Measurements from ENCODE around the gene TEX35.

TEX35 gene

DNA sequence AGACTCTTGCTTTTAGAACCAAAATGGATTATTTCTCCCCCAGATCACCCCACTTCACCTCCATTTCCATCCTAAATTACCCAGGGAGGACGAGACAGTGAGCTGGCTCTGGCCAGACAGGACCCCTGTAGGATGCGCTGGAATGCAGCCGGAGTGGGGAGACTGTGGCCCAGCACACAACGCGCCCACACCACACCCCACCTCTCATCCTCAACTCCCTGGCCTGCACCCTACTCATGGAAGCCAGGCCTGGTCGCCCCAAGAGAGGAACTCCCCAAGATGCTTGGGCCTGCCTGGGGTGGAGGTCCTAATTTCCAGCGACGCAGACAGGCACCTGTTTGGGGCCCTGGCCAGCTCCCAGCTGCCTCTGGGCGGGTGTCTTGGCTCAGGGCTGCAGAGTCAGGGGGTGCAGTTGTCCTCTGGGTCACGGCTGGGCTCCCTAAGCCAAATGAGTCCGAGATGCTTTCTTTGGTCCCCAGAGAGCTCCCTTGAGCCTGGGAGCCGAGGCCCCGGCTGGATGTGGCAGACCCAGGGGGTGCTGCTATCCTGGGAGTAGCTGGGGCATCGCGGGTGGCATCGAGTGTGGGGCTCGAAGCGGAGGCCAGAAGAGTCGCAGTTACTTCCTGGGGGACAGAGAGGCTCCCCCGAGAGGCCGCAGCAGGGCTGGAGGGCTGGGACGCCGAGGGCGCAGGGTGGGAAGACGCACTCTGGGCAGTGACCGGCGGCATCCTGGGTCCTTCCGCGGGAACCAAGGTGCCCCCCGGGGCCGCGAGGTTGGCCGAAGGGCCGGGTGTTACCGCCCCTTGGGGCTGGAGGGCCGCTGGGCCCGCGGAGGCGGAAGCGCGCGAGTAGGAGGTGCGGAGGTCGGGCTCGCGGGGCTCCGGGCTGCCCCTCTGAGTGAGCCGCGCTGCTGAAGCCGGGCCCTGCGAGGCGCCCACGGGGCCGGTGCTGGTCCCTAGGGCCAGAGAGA is 26.5 kb upstream of the TEX35 start:
- peaks cover 10 to 12% of the 10 kb centered on the region in 2 experiments for H3K36me3 ChIP-seq (ENCODE audit: control insufficient read depth in 1 of 2, insufficient read depth in 2 of 2, low read depth in 1 of 2, low read length in 2 of 2)
- H2BK15ac ChIP-seq (ENCODE audit: low read depth, poor library complexity, severe bottlenecking) = no peak overlapping the region
- no peak overlapping the region for H3K4me2 ChIP-seq (ENCODE audit: low read length, poor library complexity, severe bottlenecking)
- no peak overlapping the region for H2AK5ac ChIP-seq (ENCODE audit: low read length, severe bottlenecking)
- H2AFZ ChIP-seq (ENCODE audit: low read depth, low read length) = no peak overlapping the region
- no peak for DNase-seq
- no peak overlapping the region for H4K91ac ChIP-seq (ENCODE audit: low read length)
- H3K27ac ChIP-seq (ENCODE audit: low read length, poor library complexity, severe bottlenecking) = no peak overlapping the region
- H3K9ac ChIP-seq (ENCODE audit: low read length) = peak overlapping the region; percentile 60
- H3K9me3 ChIP-seq (ENCODE audit: control insufficient read depth, low read length) = no peaks in the 10 kb centered on the region
- H3K18ac ChIP-seq (ENCODE audit: low read depth in 1 of 2, low read length in 2 of 2) = no peak overlapping the region
- peaks cover 4% of the 10 kb centered on the region for H3K4me1 ChIP-seq (ENCODE audit: control insufficient read depth, insufficient read depth, low read depth, low read length)
- H3K4me3 ChIP-seq (ENCODE audit: insufficient read depth in 1 of 2, low read depth in 1 of 2, low read length in 2 of 2) = peak overlapping the region in 1 of 2 experiments; percentile 58
- H2BK5ac ChIP-seq (ENCODE audit: low read depth, low read length, poor library complexity, severe bottlenecking) = no peak overlapping the region
- no peak overlapping the region for H2BK120ac ChIP-seq (ENCODE audit: low read depth, low read length)
- H2BK12ac ChIP-seq (ENCODE audit: low read length in 2 of 2) = no peak overlapping the region
- no peak overlapping the region for H3K23ac ChIP-seq (ENCODE audit: low read length in 2 of 2)
- peak overlapping the region in 1 of 2 experiments; percentile 86 for H3K14ac ChIP-seq (ENCODE audit: low read length in 2 of 2)
- H3K27me3 ChIP-seq (ENCODE audit: control insufficient read depth in 1 of 2, insufficient read depth in 1 of 2, low read length in 2 of 2) = peaks cover 0 to 14% of the 10 kb centered on the region in 2 experiments
- 93% methylated on average over 54 of the region's 54 CpGs for WGBS
- H4K8ac ChIP-seq (ENCODE audit: low read length) = no peak overlapping the region
- H3K4ac ChIP-seq (ENCODE audit: low read depth in 1 of 2, low read length in 2 of 2) = no peak overlapping the region
- no peaks in the 10 kb centered on the region for H3K79me1 ChIP-seq (replicated peaks; ENCODE audit: low read length, poor library complexity, severe bottlenecking)

DNA sequence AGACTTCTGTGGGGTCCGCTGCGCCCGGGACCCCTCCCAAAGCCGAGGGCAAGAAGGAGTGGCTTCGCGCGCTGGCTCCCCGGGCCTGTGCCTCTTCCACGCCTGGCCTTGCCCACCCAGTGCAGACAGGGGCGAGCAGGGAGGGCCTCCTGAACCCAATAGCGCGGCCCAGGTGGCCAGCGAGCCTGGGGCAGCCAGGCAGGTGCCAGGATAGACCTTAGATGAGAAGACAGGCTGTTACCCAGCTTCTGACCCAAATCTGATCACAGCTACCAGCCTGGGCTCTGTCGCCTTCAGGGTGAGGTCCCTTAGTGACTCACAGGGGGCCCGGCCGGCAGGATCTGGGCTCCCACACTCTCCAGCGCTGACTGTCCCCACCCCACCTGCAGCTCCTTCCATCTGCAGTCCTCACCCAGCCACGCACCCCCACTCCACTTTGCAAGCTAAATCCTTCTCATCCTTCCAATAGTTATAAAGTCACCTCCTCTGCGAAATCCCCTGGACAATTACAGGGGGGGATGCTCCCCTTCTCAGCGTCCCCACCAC is 25.8 kb upstream of the TEX35 start:
- Histone ChIP-seq H3K36me3 (ENCODE audit: control insufficient read depth in 1 of 2, insufficient read depth in 2 of 2, low read depth in 1 of 2, low read length in 2 of 2) (peaks cover 7 to 10% of the 10 kb centered on the region in 2 experiments), H3K4me3 (ENCODE audit: insufficient read depth in 1 of 2, low read depth in 1 of 2, low read length in 2 of 2) (peak overlapping the region in 1 of 2 experiments; percentile 58), H3K4ac (ENCODE audit: low read depth in 1 of 2, low read length in 2 of 2) (no peak overlapping the region), H3K18ac (ENCODE audit: low read depth in 1 of 2, low read length in 2 of 2) (no peak overlapping the region), H2AFZ (ENCODE audit: low read depth, low read length) (no peak overlapping the region), H2AK5ac (ENCODE audit: low read length, severe bottlenecking) (no peak overlapping the region), H3K27ac (ENCODE audit: low read length, poor library complexity, severe bottlenecking) (no peak overlapping the region), H4K91ac (ENCODE audit: low read length) (no peak overlapping the region), H4K8ac (ENCODE audit: low read length) (no peak overlapping the region), H3K14ac (ENCODE audit: low read length in 2 of 2) (no peak overlapping the region), H2BK15ac (ENCODE audit: low read depth, poor library complexity, severe bottlenecking) (no peak overlapping the region), H3K27me3 (ENCODE audit: control insufficient read depth in 1 of 2, insufficient read depth in 1 of 2, low read length in 2 of 2) (peaks cover 0 to 14% of the 10 kb centered on the region in 2 experiments), H3K4me2 (ENCODE audit: low read length, poor library complexity, severe bottlenecking) (no peak overlapping the region), H2BK120ac (ENCODE audit: low read depth, low read length) (no peak overlapping the region), H3K9me3 (ENCODE audit: control insufficient read depth, low read length) (no peaks in the 10 kb centered on the region), H2BK5ac (ENCODE audit: low read depth, low read length, poor library complexity, severe bottlenecking) (no peak overlapping the region), H3K9ac (ENCODE audit: low read length) (peak overlapping the region; percentile 60), H2BK12ac (ENCODE audit: low read length in 2 of 2) (no peak overlapping the region), H3K79me1 (replicated peaks; ENCODE audit: low read length, poor library complexity, severe bottlenecking) (no peaks in the 10 kb centered on the region), H3K23ac (ENCODE audit: low read length in 2 of 2) (peak overlapping the region in 1 of 2 experiments; percentile 19), H3K4me1 (ENCODE audit: control insufficient read depth, insufficient read depth, low read depth, low read length) (peaks cover 4% of the 10 kb centered on the region)
- no peak for DNase-seq
- 93% methylated on average over 20 of the region's 20 CpGs for WGBS

DNA sequence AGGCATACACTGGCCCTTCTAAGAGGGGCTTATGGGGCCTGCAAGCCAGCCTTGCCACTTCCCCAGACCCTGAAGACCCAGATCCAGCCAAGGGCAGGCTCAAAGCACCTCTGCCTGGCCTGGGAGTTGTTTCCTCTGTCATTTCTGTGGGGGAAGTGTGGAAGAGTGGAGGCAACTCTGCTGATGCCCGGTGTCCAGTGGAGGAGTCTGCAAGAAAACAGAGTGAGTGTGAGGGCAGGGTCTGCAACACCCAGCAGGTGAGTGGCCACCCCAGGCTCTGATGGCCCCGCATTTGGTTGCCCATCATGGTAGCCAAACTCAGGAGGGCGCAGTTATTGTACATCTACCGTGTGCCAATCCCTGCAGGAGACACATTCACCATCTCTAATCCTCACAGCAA is 24.5 kb upstream of the TEX35 start:
- Histone ChIP-seq H3K4me1 (ENCODE audit: control insufficient read depth, insufficient read depth, low read depth, low read length) (peaks cover 4% of the 10 kb centered on the region), H3K36me3 (ENCODE audit: control insufficient read depth in 1 of 2, insufficient read depth in 2 of 2, low read depth in 1 of 2, low read length in 2 of 2) (peaks cover 0 to 6% of the 10 kb centered on the region in 2 experiments), H3K14ac (ENCODE audit: low read length in 2 of 2) (peak overlapping the region in 1 of 2 experiments; percentile 64), H3K9me3 (ENCODE audit: control insufficient read depth, low read length) (no peaks in the 10 kb centered on the region), H3K18ac (ENCODE audit: low read depth in 1 of 2, low read length in 2 of 2) (no peak overlapping the region), H3K4me3 (ENCODE audit: insufficient read depth in 1 of 2, low read depth in 1 of 2, low read length in 2 of 2) (no peak overlapping the region), H4K91ac (ENCODE audit: low read length) (no peak overlapping the region), H3K4me2 (ENCODE audit: low read length, poor library complexity, severe bottlenecking) (no peak overlapping the region), H2BK12ac (ENCODE audit: low read length in 2 of 2) (no peak overlapping the region), H3K79me1 (replicated peaks; ENCODE audit: low read length, poor library complexity, severe bottlenecking) (no peaks in the 10 kb centered on the region), H3K4ac (ENCODE audit: low read depth in 1 of 2, low read length in 2 of 2) (no peak overlapping the region), H3K23ac (ENCODE audit: low read length in 2 of 2) (no peak overlapping the region), H3K27ac (ENCODE audit: low read length, poor library complexity, severe bottlenecking) (no peak overlapping the region), H2BK15ac (ENCODE audit: low read depth, poor library complexity, severe bottlenecking) (no peak overlapping the region), H4K8ac (ENCODE audit: low read length) (no peak overlapping the region), H2BK5ac (ENCODE audit: low read depth, low read length, poor library complexity, severe bottlenecking) (no peak overlapping the region), H2BK120ac (ENCODE audit: low read depth, low read length) (no peak overlapping the region), H3K9ac (ENCODE audit: low read length) (no peak overlapping the region), H2AFZ (ENCODE audit: low read depth, low read length) (no peak overlapping the region), H2AK5ac (ENCODE audit: low read length, severe bottlenecking) (no peak overlapping the region), H3K27me3 (ENCODE audit: control insufficient read depth in 1 of 2, insufficient read depth in 1 of 2, low read length in 2 of 2) (peaks cover 0 to 14% of the 10 kb centered on the region in 2 experiments)
- 94% methylated on average over 4 of the region's 4 CpGs for WGBS
- no peak for DNase-seq

DNA sequence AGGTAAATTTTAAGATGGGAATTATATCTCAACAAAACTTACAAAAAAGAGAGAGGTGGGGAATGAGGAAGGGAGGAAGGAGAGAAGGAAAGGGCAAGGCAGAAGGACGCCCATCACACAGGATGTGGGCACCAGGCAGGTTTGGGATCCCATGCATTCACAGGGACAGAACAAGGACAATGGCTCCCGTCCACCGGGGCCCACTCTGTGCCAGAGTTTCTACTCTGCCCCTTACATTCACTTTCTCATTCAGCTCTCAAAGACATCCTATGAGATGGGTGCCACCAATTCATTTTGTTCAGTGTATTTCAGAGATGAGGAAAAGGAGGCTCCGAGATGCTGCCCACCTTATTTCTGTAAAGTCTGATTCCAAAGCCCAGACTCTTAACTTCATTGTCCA is 23.5 kb upstream of the TEX35 start:
- H2AFZ ChIP-seq (ENCODE audit: low read depth, low read length) = no peak overlapping the region
- H3K9me3 ChIP-seq (ENCODE audit: control insufficient read depth, low read length) = no peaks in the 10 kb centered on the region
- no peak overlapping the region for H3K9ac ChIP-seq (ENCODE audit: low read length)
- H3K27ac ChIP-seq (ENCODE audit: low read length, poor library complexity, severe bottlenecking) = no peak overlapping the region
- no peak overlapping the region for H4K91ac ChIP-seq (ENCODE audit: low read length)
- WGBS = 94% methylated on average over 4 of the region's 4 CpGs
- no peak overlapping the region for H3K4me2 ChIP-seq (ENCODE audit: low read length, poor library complexity, severe bottlenecking)
- H3K18ac ChIP-seq (ENCODE audit: low read depth in 1 of 2, low read length in 2 of 2) = no peak overlapping the region
- H2BK5ac ChIP-seq (ENCODE audit: low read depth, low read length, poor library complexity, severe bottlenecking) = no peak overlapping the region
- H3K23ac ChIP-seq (ENCODE audit: low read length in 2 of 2) = no peak overlapping the region
- H3K36me3 ChIP-seq (ENCODE audit: control insufficient read depth in 1 of 2, insufficient read depth in 2 of 2, low read depth in 1 of 2, low read length in 2 of 2) = peaks cover 0 to 3% of the 10 kb centered on the region in 2 experiments
- no peak overlapping the region for H3K14ac ChIP-seq (ENCODE audit: low read length in 2 of 2)
- H2BK12ac ChIP-seq (ENCODE audit: low read length in 2 of 2) = no peak overlapping the region
- H3K4me3 ChIP-seq (ENCODE audit: insufficient read depth in 1 of 2, low read depth in 1 of 2, low read length in 2 of 2) = no peak overlapping the region
- DNase-seq = no peak
- no peak overlapping the region for H2AK5ac ChIP-seq (ENCODE audit: low read length, severe bottlenecking)
- H3K79me1 ChIP-seq (replicated peaks; ENCODE audit: low read length, poor library complexity, severe bottlenecking) = no peaks in the 10 kb centered on the region
- H4K8ac ChIP-seq (ENCODE audit: low read length) = no peak overlapping the region
- H3K4me1 ChIP-seq (ENCODE audit: control insufficient read depth, insufficient read depth, low read depth, low read length) = peaks cover 4% of the 10 kb centered on the region
- H2BK15ac ChIP-seq (ENCODE audit: low read depth, poor library complexity, severe bottlenecking) = no peak overlapping the region
- no peak overlapping the region for H3K4ac ChIP-seq (ENCODE audit: low read depth in 1 of 2, low read length in 2 of 2)
- peaks cover 0 to 16% of the 10 kb centered on the region in 2 experiments for H3K27me3 ChIP-seq (ENCODE audit: control insufficient read depth in 1 of 2, insufficient read depth in 1 of 2, low read length in 2 of 2)
- H2BK120ac ChIP-seq (ENCODE audit: low read depth, low read length) = no peak overlapping the region
